Cardiac muscle cell (in vitro differentiated cells and primary cell): ENCODE results near the gene PCDHGC3. TPM values are rescaled to one million over a fixed set of nuclear protein-coding genes. Genes with fewer than 3 reads are reported as not detected.

Experiments
- DNase-seq, 2 donors: peaks; one replicate each; pipeline versions ENCODE4 v3.0.0 to v3.0.0-alpha.2; 2010 to 2017; ENCODE audit warnings: low read depth in 1 of 2, low spot score in 1 of 2
- H3K27ac ChIP-seq: fragments of 200-600 bp; sonication (generic); 2 replicates; pipeline ENCODE4 v1.5.1; 2016
- H3K27me3 ChIP-seq: fragments of 200-600 bp; sonication (generic); 2 replicates; pipeline ENCODE4 v1.6.0; 2016; ENCODE audit warnings: control low read depth
- H3K36me3 ChIP-seq: fragments of 200-600 bp; sonication (generic); 2 replicates; pipeline ENCODE4 v1.5.1; 2016; ENCODE audit warnings: control low read depth
- H3K4me1 ChIP-seq: fragments of 200-600 bp; sonication (generic); 2 replicates; pipeline ENCODE4 v1.8.1; 2017; ENCODE audit warnings: low read depth, mild to moderate bottlenecking, mixed run types
- H3K4me3 ChIP-seq: fragments of 200-600 bp; sonication (generic); 2 replicates; pipeline ENCODE4 v1.5.1; 2016; ENCODE audit warnings: mild to moderate bottlenecking
- H3K9me3 ChIP-seq: fragments of 200-600 bp; sonication (generic); 2 replicates; pipeline ENCODE4 v1.5.1; 2017; ENCODE audit warnings: low read depth, mild to moderate bottlenecking, control low read depth
- polyA plus RNA-seq: library from polyadenylated mRNA; unstranded; fragments of >200 nt; fragmentation: Nextera tagmentation; extraction: Ambion mirVana; gene quantifications from 2 replicates; pipeline ENCODE4 v1.2.1, GENCODE V29; 2016
- total RNA-seq: library from RNA; depleted of rRNA; stranded (reverse); fragments of >200 nt; gene quantifications from 2 replicates; pipeline ENCODE4 v1.2.3, GENCODE V29; 2016
- TF ChIP-seq, protein P1 (sequence below): IDR thresholded peaks from 2 replicates; pipeline ENCODE4 v1.5.1; 2012; ENCODE audit warnings: low read depth, mild to moderate bottlenecking, low read length

Gene PCDHGC3
- total and polyA plus RNA-seq, 2 experiments from 2014 or later: 23.0 to 29.9 TPM

DNA sequence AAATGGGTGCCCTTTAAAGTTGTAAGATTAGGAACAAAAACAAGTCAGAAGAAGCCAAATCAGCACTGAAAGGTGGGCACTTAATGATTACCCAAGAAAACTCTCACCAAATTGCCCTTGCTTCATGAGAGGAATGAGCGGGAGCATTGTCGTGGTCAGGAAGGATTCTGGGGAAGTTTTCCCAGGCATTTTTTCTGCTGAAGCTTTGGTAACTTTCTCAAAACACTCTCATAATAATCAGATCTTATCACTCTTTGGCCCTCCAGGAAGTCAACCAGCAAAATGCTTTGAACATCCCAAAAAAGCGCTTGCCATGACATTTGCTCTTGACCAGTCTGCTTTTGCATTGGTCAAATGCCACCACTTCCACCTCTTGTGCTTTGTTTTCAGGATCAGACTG is 10.4 kb upstream of the PCDHGC3 start:
- peak in 1 of 2 donors; percentile 42 for DNase-seq

DNA sequence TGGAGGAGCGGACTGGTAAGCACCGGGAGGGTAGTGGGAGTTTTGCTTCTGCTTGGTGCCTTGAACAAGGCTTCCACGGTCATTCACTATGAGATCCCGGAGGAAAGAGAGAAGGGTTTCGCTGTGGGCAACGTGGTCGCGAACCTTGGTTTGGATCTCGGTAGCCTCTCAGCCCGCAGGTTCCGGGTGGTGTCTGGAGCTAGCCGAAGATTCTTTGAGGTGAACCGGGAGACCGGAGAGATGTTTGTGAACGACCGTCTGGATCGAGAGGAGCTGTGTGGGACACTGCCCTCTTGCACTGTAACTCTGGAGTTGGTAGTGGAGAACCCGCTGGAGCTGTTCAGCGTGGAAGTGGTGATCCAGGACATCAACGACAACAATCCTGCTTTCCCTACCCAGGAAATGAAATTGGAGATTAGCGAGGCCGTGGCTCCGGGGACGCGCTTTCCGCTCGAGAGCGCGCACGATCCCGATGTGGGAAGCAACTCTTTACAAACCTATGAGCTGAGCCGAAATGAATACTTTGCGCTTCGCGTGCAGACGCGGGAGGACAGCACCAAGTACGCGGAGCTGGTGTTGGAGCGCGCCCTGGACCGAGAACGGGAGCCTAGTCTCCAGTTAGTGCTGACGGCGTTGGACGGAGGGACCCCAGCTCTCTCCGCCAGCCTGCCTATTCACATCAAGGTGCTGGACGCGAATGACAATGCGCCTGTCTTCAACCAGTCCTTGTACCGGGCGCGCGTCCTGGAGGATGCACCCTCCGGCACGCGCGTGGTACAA is 556 bp downstream of the PCDHGC3 start:
- TF ChIP-seq, protein P1, sequence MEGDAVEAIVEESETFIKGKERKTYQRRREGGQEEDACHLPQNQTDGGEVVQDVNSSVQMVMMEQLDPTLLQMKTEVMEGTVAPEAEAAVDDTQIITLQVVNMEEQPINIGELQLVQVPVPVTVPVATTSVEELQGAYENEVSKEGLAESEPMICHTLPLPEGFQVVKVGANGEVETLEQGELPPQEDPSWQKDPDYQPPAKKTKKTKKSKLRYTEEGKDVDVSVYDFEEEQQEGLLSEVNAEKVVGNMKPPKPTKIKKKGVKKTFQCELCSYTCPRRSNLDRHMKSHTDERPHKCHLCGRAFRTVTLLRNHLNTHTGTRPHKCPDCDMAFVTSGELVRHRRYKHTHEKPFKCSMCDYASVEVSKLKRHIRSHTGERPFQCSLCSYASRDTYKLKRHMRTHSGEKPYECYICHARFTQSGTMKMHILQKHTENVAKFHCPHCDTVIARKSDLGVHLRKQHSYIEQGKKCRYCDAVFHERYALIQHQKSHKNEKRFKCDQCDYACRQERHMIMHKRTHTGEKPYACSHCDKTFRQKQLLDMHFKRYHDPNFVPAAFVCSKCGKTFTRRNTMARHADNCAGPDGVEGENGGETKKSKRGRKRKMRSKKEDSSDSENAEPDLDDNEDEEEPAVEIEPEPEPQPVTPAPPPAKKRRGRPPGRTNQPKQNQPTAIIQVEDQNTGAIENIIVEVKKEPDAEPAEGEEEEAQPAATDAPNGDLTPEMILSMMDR: no peak
- Histone ChIP-seq H3K27ac (no peak overlapping the region), H3K4me1 (no peaks in the 10 kb centered on the region), H3K36me3 (no peaks in the 10 kb centered on the region), H3K27me3 (no peaks in the 10 kb centered on the region), H3K4me3 (peak overlapping the region; percentile 25), H3K9me3 (no peaks in the 10 kb centered on the region)
- peak; percentile 31 to 82 for DNase-seq

More for the DNA sequence above, 10.4 kb upstream of the PCDHGC3 start:
- Histone ChIP-seq H3K27ac (no peak overlapping the region), H3K9me3 (no peaks in the 10 kb centered on the region), H3K27me3 (no peaks in the 10 kb centered on the region), H3K4me3 (no peak overlapping the region), H3K36me3 (no peaks in the 10 kb centered on the region), H3K4me1 (no peaks in the 10 kb centered on the region)
- TF ChIP-seq, protein P1: no peak

DNA sequence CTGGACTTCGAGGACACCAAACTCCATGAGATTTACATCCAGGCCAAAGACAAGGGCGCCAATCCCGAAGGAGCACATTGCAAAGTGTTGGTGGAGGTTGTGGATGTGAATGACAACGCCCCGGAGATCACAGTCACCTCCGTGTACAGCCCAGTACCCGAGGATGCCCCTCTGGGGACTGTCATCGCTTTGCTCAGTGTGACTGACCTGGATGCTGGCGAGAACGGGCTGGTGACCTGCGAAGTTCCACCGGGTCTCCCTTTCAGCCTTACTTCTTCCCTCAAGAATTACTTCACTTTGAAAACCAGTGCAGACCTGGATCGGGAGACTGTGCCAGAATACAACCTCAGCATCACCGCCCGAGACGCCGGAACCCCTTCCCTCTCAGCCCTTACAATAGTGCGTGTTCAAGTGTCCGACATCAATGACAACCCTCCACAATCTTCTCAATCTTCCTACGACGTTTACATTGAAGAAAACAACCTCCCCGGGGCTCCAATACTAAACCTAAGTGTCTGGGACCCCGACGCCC is 1.3 kb downstream of the PCDHGC3 start:
- TF ChIP-seq, protein P1: no peak
- no peak for DNase-seq
- no peak overlapping the region for H3K4me3 ChIP-seq
- H3K36me3 ChIP-seq: no peaks in the 10 kb centered on the region
- no peak overlapping the region for H3K27ac ChIP-seq
- no peaks in the 10 kb centered on the region for H3K9me3 ChIP-seq
- no peaks in the 10 kb centered on the region for H3K27me3 ChIP-seq
- H3K4me1 ChIP-seq: no peaks in the 10 kb centered on the region

DNA sequence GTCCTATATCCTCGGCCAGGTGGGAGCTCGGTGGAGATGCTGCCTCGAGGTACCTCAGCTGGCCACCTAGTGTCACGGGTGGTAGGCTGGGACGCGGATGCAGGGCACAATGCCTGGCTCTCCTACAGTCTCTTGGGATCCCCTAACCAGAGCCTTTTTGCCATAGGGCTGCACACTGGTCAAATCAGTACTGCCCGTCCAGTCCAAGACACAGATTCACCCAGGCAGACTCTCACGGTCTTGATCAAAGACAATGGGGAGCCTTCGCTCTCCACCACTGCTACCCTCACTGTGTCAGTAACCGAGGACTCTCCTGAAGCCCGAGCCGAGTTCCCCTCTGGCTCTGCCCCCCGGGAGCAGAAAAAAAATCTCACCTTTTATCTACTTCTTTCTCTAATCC is 2.0 kb downstream of the PCDHGC3 start:
- H3K36me3 ChIP-seq: no peaks in the 10 kb centered on the region
- no peaks in the 10 kb centered on the region for H3K9me3 ChIP-seq
- no peaks in the 10 kb centered on the region for H3K4me1 ChIP-seq
- no peaks in the 10 kb centered on the region for H3K27me3 ChIP-seq
- no peak for DNase-seq
- H3K4me3 ChIP-seq: no peak overlapping the region
- no peak overlapping the region for H3K27ac ChIP-seq
- TF ChIP-seq, protein P1: no peak

DNA sequence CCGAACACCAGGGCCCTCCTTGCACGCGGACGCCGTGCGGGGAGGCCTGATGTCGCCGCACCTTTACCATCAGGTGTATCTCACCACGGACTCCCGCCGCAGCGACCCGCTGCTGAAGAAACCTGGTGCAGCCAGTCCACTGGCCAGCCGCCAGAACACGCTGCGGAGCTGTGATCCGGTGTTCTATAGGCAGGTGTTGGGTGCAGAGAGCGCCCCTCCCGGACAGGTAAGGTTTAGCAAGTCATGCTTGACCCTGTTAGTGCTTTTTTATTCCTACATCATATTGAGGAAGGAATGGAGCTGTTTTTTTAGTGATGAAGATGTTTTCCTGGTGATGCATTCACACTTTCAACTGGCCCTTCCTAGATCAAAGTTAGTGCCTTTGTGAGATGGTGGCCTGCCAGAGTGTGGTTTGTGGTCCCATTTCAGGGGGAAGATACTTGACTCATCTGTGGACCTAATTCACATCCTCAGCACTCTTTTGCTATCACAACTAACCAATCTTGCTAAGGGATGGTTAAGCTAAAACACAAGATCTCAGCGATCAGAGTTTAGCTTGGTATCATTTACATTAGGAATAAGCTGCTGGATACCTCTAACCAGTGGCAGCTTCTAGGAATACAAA is 2.7 kb downstream of the PCDHGC3 start:
- Histone ChIP-seq H3K27ac (no peak overlapping the region), H3K4me1 (no peaks in the 10 kb centered on the region), H3K36me3 (no peaks in the 10 kb centered on the region), H3K27me3 (no peaks in the 10 kb centered on the region), H3K4me3 (no peak overlapping the region), H3K9me3 (no peaks in the 10 kb centered on the region)
- TF ChIP-seq, protein P1: peak; percentile 34
- no peak for DNase-seq
